Inferior parietal cortex (tissue), 1 donor: Measurements from ENCODE around the gene MSI1.

Experiments used
- DNase-seq: peaks from one replicate; pipeline ENCODE4 v3.0.0-alpha.2; 2016; ENCODE audit errors: extremely low spot score

Gene MSI1

GRCh38 chr12:120377611-120378010, 8.6 kb upstream of the MSI1 start:
- DNase-seq: no peak

- DNase-seq: no peak
These were observed 8.1 kb upstream of the MSI1 start for GRCh38 chr12:120376934-120377572.

GRCh38 chr12:120376416-120376815, 7.5 kb upstream of the MSI1 start:
- DNase-seq: no peak

- DNase-seq: no peak
These were observed 7.0 kb upstream of the MSI1 start for GRCh38 chr12:120376009-120376408.

- no peak for DNase-seq
These were observed 4.7 kb upstream of the MSI1 start for GRCh38 chr12:120373683-120374082.

- no peak for DNase-seq
These were observed 1.6 kb upstream of the MSI1 start for GRCh38 chr12:120370343-120371243.

GRCh38 chr12:120369603-120370342, 809 bp upstream of the MSI1 start:
- DNase-seq: no peak

- DNase-seq: no peak
These were observed 808 bp downstream of the MSI1 start for GRCh38 chr12:120367924-120368788.

GRCh38 chr12:120367233-120367923, 1.6 kb downstream of the MSI1 start:
- DNase-seq: no peak

GRCh38 chr12:120366845-120367232, 2.1 kb downstream of the MSI1 start:
- DNase-seq: no peak

- DNase-seq: no peak
These were observed 2.6 kb downstream of the MSI1 start for GRCh38 chr12:120366341-120366705.

GRCh38 chr12:120365675-120366340, 3.2 kb downstream of the MSI1 start:
- DNase-seq: peak; percentile 42

GRCh38 chr12:120364487-120364886, 4.5 kb downstream of the MSI1 start:
- DNase-seq: no peak

GRCh38 chr12:120363274-120363855, 5.6 kb downstream of the MSI1 start:
- DNase-seq: no peak

GRCh38 chr12:120362516-120363273, 6.3 kb downstream of the MSI1 start:
- no peak for DNase-seq

- peak; percentile 76 for DNase-seq
These were observed 7.3 kb downstream of the MSI1 start for GRCh38 chr12:120361506-120362208.

- no peak for DNase-seq
These were observed 9.8 kb downstream of the MSI1 start for GRCh38 chr12:120359128-120359527.

GRCh38 chr12:120358412-120359100, 10.4 kb downstream of the MSI1 start:
- no peak for DNase-seq
